ENCODE measurements around the gene RAI1. TPM values are rescaled to one million over a fixed set of nuclear protein-coding genes. Genes with fewer than 3 reads are reported as not detected.
A peak's percentile ranks its signal among the peaks of the same experiment; 100 is the strongest.

The RAI1 gene
- total and polyA plus RNA-seq, 2 of the 13 experiments (the other 11 are each of a cell fraction or from before 2014, with no cell fraction given) = 3.4 to 5.2 TPM

DNA sequence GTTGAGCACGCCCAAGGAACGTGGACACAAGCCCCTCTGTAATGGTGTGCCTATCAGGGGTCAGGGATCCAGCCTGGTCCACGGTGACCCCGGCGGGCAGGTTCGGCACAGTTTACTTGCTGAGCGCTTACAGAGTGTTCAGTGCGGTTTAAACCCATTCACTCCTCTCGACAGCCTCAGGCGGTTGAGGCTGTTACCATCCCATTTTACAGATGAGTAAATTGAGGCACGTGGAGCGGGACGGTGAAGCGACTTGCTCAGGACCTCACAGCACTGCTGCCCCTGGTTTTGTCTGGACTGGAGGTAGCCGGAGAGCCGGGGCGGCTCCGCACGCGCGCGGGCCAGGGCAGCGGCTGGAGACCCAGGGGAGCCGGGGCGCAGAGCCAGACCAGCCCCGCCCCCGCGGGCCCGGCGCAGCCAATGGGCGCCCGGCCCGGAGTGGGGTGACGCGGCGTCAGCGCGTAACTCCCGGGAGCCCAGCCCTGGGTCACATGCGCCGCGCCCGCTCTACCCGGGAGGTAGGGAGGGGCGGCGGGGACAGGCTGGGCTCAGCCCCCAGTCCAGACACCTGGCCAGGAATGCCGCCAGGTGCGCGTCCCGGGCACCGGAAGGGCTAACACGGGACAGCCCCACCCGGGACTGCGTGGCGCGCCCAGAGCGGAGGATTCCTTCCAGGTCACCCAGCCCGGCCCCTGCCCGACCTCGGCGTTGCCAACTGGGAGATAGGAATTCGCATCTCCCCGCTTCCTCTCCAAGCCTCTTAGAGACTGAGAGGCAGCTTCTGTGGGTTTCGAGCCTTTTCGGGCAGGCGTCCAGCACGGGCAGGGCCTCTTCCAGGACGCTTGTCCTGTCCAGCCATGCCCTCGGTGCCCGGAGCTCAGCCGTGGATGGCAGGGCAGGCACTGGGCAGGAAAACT is 158.8 kb downstream of the RAI1 start (continued):
- TF ChIP-seq, protein P1, sequence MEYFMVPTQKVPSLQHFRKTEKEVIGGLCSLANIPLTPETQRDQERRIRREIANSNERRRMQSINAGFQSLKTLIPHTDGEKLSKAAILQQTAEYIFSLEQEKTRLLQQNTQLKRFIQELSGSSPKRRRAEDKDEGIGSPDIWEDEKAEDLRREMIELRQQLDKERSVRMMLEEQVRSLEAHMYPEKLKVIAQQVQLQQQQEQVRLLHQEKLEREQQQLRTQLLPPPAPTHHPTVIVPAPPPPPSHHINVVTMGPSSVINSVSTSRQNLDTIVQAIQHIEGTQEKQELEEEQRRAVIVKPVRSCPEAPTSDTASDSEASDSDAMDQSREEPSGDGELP (IDR thresholded peaks at IDR 0.05; ENCODE audit: borderline replicate concordance, low read depth) = peak; percentile 73; the same call in 1 of the 2 replicates
- TF ChIP-seq NBN (conservative IDR thresholded peaks at IDR 0.05) (no peak), TCF12 (IDR thresholded peaks at IDR 0.05) (no peak), TCF12 (CRISPR knock-in tag; IDR thresholded peaks at IDR 0.05) (peak; percentile 78; the same call in 1 of the 2 replicates), DMTF1 (CRISPR knock-in tag; IDR thresholded peaks at IDR 0.05) (no peak), RBAK (CRISPR knock-in tag; IDR thresholded peaks at IDR 0.05) (no peak), ZSCAN21 (CRISPR knock-in tag; IDR thresholded peaks at IDR 0.05; ENCODE audit: borderline replicate concordance) (peak; percentile 88), EP300 (IDR thresholded peaks at IDR 0.05; ENCODE audit: low read depth in 2 of 2, low read length in 2 of 2) (peak in 1 of 2 experiments; percentile 37; a peak in 2 of 4 replicates), EP300 (CRISPR knock-in tag; IDR thresholded peaks at IDR 0.05; ENCODE audit: borderline replicate concordance) (0 out of 2 replicates have a peak, but pooled peaks have one; percentile 50), SIN3A (IDR thresholded peaks at IDR 0.05; ENCODE audit: borderline replicate concordance, low read depth, low read length) (peak; percentile 77), ZNF460 (CRISPR knock-in tag; IDR thresholded peaks at IDR 0.05; ENCODE audit: borderline replicate concordance) (no peak), ZNF792 (CRISPR knock-in tag; IDR thresholded peaks at IDR 0.05) (0 out of 2 replicates have a peak, but pooled peaks have one; percentile 17), SIX1 (CRISPR knock-in tag; IDR thresholded peaks at IDR 0.05; ENCODE audit: borderline replicate concordance) (no peak), NFE2L2 (IDR thresholded peaks at IDR 0.05; ENCODE audit: low read length) (no peak), KAT8 (CRISPR knock-in tag; IDR thresholded peaks at IDR 0.05) (peak; percentile 68), MEIS1 (CRISPR knock-in tag; IDR thresholded peaks at IDR 0.05; ENCODE audit: borderline replicate concordance) (no peak; the same call in 1 of the 2 replicates), ZNF282 (IDR thresholded peaks at IDR 0.05; ENCODE audit: partially characterized antibody) (no peak), ZNF782 (CRISPR knock-in tag; IDR thresholded peaks at IDR 0.05; ENCODE audit: borderline replicate concordance) (no peak), CENPBD1 (CRISPR knock-in tag; IDR thresholded peaks at IDR 0.05; ENCODE audit: borderline replicate concordance, low read depth) (no peak), ISL2 (CRISPR knock-in tag; IDR thresholded peaks at IDR 0.05) (peak; percentile 11), ZNF878 (CRISPR knock-in tag; IDR thresholded peaks at IDR 0.05) (no peak), EZH2 (conservative IDR thresholded peaks at IDR 0.05; ENCODE audit: low read depth, low read length) (no peak), NFYB (CRISPR knock-in tag; IDR thresholded peaks at IDR 0.05) (peak; percentile 73), YEATS2 (CRISPR knock-in tag; IDR thresholded peaks at IDR 0.05; ENCODE audit: borderline replicate concordance) (0 out of 2 replicates have a peak, but pooled peaks have one; percentile 16), DPF2 (CRISPR knock-in tag; IDR thresholded peaks at IDR 0.05; ENCODE audit: borderline replicate concordance, low read depth) (no peak)
- TF ChIP-seq, protein P2, sequence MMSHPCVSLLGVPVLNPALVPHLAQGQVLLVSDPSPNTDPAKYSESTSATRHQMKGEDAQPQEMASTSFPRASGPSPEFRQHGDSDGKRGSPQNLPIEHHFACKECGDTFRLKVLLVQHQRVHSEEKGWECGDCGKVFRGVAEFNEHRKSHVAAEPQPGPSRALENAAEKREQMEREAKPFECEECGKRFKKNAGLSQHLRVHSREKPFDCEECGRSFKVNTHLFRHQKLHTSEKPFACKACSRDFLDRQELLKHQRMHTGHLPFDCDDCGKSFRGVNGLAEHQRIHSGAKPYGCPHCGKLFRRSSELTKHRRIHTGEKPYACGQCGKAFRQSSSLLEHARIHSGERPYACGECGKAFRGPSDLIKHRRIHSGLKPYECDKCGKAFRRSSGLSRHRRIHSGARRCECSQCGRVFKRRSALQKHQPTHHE (CRISPR knock-in tag; IDR thresholded peaks at IDR 0.05; ENCODE audit: borderline replicate concordance) = peak; percentile 89; the same call in 1 of the 2 replicates

Data from HepG2 (cell line).